Measurements from ENCODE around the gene ALDH4A1.

DNA sequence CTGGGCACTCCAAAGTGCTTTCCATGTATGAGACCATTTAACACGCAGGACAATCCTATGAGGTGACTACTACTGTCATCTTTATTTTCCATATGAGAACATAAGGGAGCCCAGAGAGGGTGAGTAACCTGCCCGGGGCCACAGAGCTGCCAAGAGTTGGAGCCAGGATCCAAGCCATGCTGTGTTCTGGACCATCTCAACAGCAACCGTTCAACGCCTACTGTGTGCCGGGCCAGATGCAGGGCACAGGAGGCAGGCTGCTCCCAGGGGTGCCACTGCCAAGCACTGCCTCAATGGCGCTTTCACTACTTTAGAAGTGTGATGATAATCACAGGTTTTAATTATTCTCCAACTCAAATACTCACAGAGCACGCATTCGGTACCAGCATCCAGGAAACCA is 3.8 kb downstream of the ALDH4A1 start:
- TF ChIP-seq EZH2 (IDR thresholded peaks at IDR 0.05; ENCODE audit: low read depth, unreplicated experiment) (no peak), CTCF (conservative IDR thresholded peaks at IDR 0.05; ENCODE audit: low read depth in 2 of 2) (no peak), POLR2AphosphoS5 (IDR thresholded peaks at IDR 0.05; ENCODE audit: low read depth) (no peak), CREB1 (CRISPR knock-in tag; IDR thresholded peaks at IDR 0.05; ENCODE audit: low read depth) (no peak), REST (IDR thresholded peaks at IDR 0.05; ENCODE audit: unreplicated experiment) (no peak), EZH2phosphoT487 (IDR thresholded peaks at IDR 0.05; ENCODE audit: unreplicated experiment) (no peak)
